GM19324 (cell line): Measurements from ENCODE around the gene KLHL35.
"Not testable (repeated sequence)": the region's sequence is repeated elsewhere in the genome, so short reads cannot be mapped to it uniquely, and the experiment has no call there.

Experiments
- ATAC-seq: cut with Tn5 transposase; IDR thresholded peaks from one replicate; pipeline ENCODE4 v1.9.1; 2021; ENCODE audit warnings: mild to moderate bottlenecking, moderate library complexity; ENCODE audit not compliant: unreplicated experiment, low FRiP score

The KLHL35 gene

GRCh38 chr11:75400146-75400865 lies 32.7 kb downstream of the KLHL35 start:
- no peak for ATAC-seq

GRCh38 chr11:75399344-75400145 lies 33.5 kb downstream of the KLHL35 start, which contains the start of gene RPS3:
TSS of gene RPS3 (plus strand) at chr11:75399518. CDS start at chr11:75399548, 30 bp downstream.
- ATAC-seq = peak; percentile 89

GRCh38 chr11:75398906-75399305 lies 34.1 kb downstream of the KLHL35 start:
- no peak for ATAC-seq

GRCh38 chr11:75394085-75394840 lies 38.7 kb downstream of the KLHL35 start:
- no peak for ATAC-seq

- ATAC-seq = no peak
These were observed 43.1 kb downstream of the KLHL35 start for GRCh38 chr11:75389925-75390324.

- no peak for ATAC-seq
These were observed 43.8 kb downstream of the KLHL35 start for GRCh38 chr11:75389276-75389605.

- ATAC-seq = no peak
These were observed 44.4 kb downstream of the KLHL35 start for GRCh38 chr11:75388386-75389275.

- no peak for ATAC-seq
These were observed 45.2 kb downstream of the KLHL35 start for GRCh38 chr11:75387736-75388294.

- ATAC-seq = no peak
These were observed 45.9 kb downstream of the KLHL35 start for GRCh38 chr11:75386942-75387630.

- no peak for ATAC-seq
These were observed 48.4 kb downstream of the KLHL35 start for GRCh38 chr11:75384438-75385080.

GRCh38 chr11:75383246-75383645 lies 49.8 kb downstream of the KLHL35 start:
- ATAC-seq = no peak

DNA sequence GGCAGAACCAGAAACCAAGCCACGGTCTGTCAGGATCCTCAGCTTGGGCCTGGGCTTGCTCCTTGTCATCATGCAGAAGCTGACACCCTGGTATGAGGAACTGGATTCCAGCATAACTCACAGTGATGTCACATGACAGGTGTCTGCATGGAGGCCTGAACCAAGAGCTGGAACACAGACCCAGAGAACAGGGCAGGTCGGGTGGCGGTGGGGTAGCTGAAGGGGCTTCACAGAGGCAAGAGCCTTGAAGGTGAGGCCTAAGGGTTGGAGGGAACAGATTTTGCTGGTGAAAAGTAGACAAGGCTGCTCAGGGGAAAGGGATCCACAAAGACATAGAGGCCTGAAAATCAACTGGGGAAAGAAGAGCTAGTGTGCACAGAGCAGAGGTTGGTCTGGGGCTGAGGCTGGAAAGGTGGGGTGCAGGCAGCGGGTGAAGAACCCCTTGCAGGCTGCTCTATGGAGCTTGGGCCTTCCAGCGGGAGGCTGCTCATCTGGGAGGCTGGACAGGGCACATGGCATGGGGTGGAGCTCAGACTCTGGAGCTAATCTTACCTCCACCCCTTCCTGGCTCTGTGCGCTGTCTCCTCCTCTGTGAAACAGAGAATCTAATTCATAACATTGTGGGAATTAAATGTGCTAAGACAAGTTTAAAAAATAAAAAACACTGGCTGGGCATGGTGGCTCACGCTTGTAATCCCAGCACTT lies 52.1 kb downstream of the KLHL35 start:
- no peak for ATAC-seq

DNA sequence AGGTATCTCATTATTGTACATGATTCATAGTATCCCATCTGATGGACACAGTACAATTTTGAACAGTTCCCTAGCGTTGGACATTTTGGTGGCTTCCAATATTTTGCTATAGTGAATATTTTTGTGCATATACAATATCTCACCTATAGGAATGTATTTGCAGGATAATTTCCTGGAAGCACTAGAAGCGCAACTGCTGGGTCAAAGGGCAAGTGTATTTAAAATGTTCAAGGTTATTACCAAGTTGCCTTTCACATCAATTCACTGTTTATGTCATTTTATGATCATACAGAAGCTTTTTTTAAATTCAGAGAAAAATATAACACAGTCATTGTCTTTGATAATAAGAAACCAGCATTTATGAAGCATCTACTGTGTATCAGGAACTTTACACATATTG lies 52.8 kb downstream of the KLHL35 start:
- ATAC-seq = no peak

GRCh38 chr11:75378776-75379175 lies 54.2 kb downstream of the KLHL35 start:
- ATAC-seq = not testable (repeated sequence)

GRCh38 chr11:75376175-75376574 lies 56.8 kb downstream of the KLHL35 start:
- no peak for ATAC-seq

DNA sequence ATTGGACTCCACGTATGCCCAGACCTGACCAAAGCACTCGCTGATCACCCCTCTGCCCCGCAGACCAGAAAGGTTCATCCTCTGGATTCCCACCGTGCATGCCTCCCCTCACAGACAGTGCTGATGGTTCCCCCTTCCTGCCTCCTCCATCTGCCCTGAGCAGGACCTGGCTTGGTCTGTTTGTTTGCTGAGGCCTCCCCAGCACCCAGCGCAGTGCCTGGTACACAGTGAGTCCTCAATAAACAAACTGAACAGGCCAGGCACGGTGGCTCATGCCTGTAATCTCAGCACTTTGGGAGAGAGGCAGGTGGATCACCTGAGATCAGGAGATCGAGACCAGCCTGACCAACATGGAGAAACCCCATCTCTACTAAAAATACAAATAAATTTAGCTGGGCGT lies 57.4 kb downstream of the KLHL35 start:
- no peak for ATAC-seq

DNA sequence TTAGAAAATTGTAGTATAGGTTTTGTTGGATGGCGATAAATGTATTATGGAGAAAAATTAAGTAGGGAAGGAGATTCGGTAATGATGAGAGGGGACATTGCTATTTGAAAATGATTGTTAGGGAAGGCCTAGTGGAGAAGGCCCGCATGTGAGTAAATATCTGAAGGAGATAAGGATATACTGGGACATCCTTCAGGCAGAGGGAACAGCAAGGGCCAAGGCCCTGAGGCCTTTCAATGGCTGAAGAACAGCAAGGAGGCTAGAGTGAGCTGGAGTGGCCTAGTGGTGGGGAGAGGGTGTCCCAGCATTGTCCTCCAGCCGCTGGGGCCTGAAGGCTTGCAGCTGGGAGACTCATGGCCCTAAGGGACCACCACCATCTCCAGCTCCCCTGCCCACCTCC lies 58.4 kb downstream of the KLHL35 start:
- ATAC-seq = no peak

GRCh38 chr11:75373201-75373600 lies 59.8 kb downstream of the KLHL35 start:
- no peak for ATAC-seq
